Endothelial cell of umbilical vein (primary cell): ENCODE data around the gene BASP1. TPM values are rescaled to one million over a fixed set of nuclear protein-coding genes. Genes with fewer than 3 reads are reported as not detected.

ENCODE experiments used
- BruUV-seq: library from RNA; stranded (reverse); fragments of 400-500 nt; replicated peaks from 2 replicates; lab custom pipeline; 2021; lab: Mats Ljungman, UMichigan
- CTCF ChIA-PET: fragments of 300-600, 350-600 bp; sonication (Branson Sonifier 250); formaldehyde crosslinking; loops from one replicate; lab custom pipeline; 2021; ENCODE audit warnings: antibody characterized with exemption, inconsistent platforms; lab: Charles Lee
- POLR2A ChIA-PET: fragments of 300-600, 350-600 bp; sonication (Branson Sonifier 250); formaldehyde crosslinking; loops from one replicate; lab custom pipeline; 2021; ENCODE audit warnings: antibody characterized with exemption, inconsistent platforms; lab: Charles Lee
- DNase-seq: peaks from one replicate; pipeline ENCODE4 v3.0.0-alpha.2; 2011; ENCODE audit warnings: low read depth, low spot score
- FAIRE-seq: peaks from 2 replicates; lab custom pipeline; 2011; peaks lifted over from hg19 to GRCh38; lab: Jason Lieb, UNC
- H2AFZ ChIP-seq: 2 replicates; pipeline ENCODE4 v1.6.0; 2012; ENCODE audit warnings: low read depth, low read length, control low read depth, inconsistent platforms
- H3K27ac ChIP-seq: 2 replicates; pipeline ENCODE4 v1.5.1; 2011; ENCODE audit warnings: low read depth, mild to moderate bottlenecking, control low read depth, low read length, moderate library complexity; ENCODE audit not compliant: insufficient read depth
- H3K27me3 ChIP-seq, 2 experiments: 2 replicates each; pipeline versions ENCODE4 v1.6.0 to v1.6.1; 2011; ENCODE audit warnings: low read length in 2 of 2, mixed read lengths in 1 of 2; ENCODE audit not compliant: control insufficient read depth in 2 of 2, insufficient read depth in 2 of 2
- H3K36me3 ChIP-seq, 2 experiments: 2 replicates in 1 of 2; 3 replicates in 1 of 2; pipeline ENCODE4 v1.5.1; 2011; ENCODE audit warnings: low read length in 2 of 2, mild to moderate bottlenecking in 1 of 2, moderate library complexity in 1 of 2; ENCODE audit not compliant: control insufficient read depth in 2 of 2, insufficient read depth in 2 of 2; ENCODE audit errors: extremely low read depth in 1 of 2
- H3K4me1 ChIP-seq: 3 replicates; pipeline ENCODE4 v1.5.1; 2011; ENCODE audit warnings: mild to moderate bottlenecking, low read length; ENCODE audit not compliant: control insufficient read depth, insufficient read depth; ENCODE audit errors: extremely low read depth
- H3K4me2 ChIP-seq: 2 replicates; pipeline ENCODE4 v1.6.1; 2011; ENCODE audit warnings: low read length, control low read depth, mixed read lengths; ENCODE audit not compliant: insufficient read depth
- H3K4me3 ChIP-seq, 3 experiments: fragments of 200-600 bp in 1 of 3; sonication (generic), shearing (Covaris generic) in 1 of 3; replicated peaks in 1 of 3; 2 replicates each; pipeline ENCODE4 v1.5.1; 2011 to 2016; ENCODE audit warnings: control low read depth in 3 of 3, low read length in 3 of 3, mild to moderate bottlenecking in 2 of 3, inconsistent platforms in 1 of 3, low read depth in 1 of 3, moderate library complexity in 1 of 3; ENCODE audit not compliant: insufficient read depth in 1 of 3
- H3K79me2 ChIP-seq: 2 replicates; pipeline ENCODE4 v1.6.0; 2012; ENCODE audit warnings: low read length, inconsistent platforms; ENCODE audit not compliant: control insufficient read depth, insufficient read depth
- H3K9ac ChIP-seq: replicated peaks from 2 replicates; pipeline ENCODE3; 2011; ENCODE audit warnings: low read length, control low read depth; ENCODE audit not compliant: insufficient read depth; ENCODE audit errors: extremely low read depth
- H3K9me1 ChIP-seq: replicated peaks from 3 replicates; pipeline ENCODE4 v1.6.0; 2011; ENCODE audit warnings: mild to moderate bottlenecking, low read length; ENCODE audit not compliant: control insufficient read depth, insufficient read depth; ENCODE audit errors: extremely low read depth
- H3K9me3 ChIP-seq: replicated peaks from 2 replicates; pipeline ENCODE4 v1.5.1; 2012; ENCODE audit warnings: low read length, inconsistent platforms; ENCODE audit not compliant: control insufficient read depth, insufficient read depth
- H4K20me1 ChIP-seq: replicated peaks from 2 replicates; pipeline ENCODE3; 2011; ENCODE audit warnings: mild to moderate bottlenecking, low read length; ENCODE audit not compliant: control insufficient read depth, insufficient read depth; ENCODE audit errors: extremely low read depth
- CTCF ChIP-seq, 2 donors: IDR thresholded peaks; 1 replicate in 1 of 2; 2 replicates in 1 of 2; pipeline ENCODE4 v1.5.1; 2011; ENCODE audit warnings: low read length in 2 of 2, mild to moderate bottlenecking in 2 of 2, moderate library complexity in 2 of 2, control low read depth in 1 of 2, inconsistent platforms in 1 of 2, low read depth in 1 of 2; ENCODE audit not compliant: insufficient read depth in 1 of 2; ENCODE audit errors: extremely low read depth in 1 of 2
- EZH2 ChIP-seq: IDR thresholded peaks from 2 replicates; pipeline ENCODE4 v1.6.1; 2012; ENCODE audit warnings: borderline replicate concordance, low read depth, mild to moderate bottlenecking, moderate library complexity, low read length, inconsistent platforms; ENCODE audit not compliant: severe bottlenecking
- FOS ChIP-seq: IDR thresholded peaks from 2 replicates; pipeline ENCODE4 v1.6.1; 2011; ENCODE audit warnings: mild to moderate bottlenecking, low read length, moderate library complexity, borderline replicate concordance; ENCODE audit not compliant: insufficient read depth
- GATA2 ChIP-seq: IDR thresholded peaks from 2 replicates; pipeline ENCODE4 v1.7.0; 2011; ENCODE audit warnings: low read depth, mild to moderate bottlenecking, moderate library complexity, mixed read lengths, low read length; ENCODE audit not compliant: insufficient read length, insufficient read depth
- JUN ChIP-seq: IDR thresholded peaks from 2 replicates; pipeline ENCODE4 v1.6.1; 2011; ENCODE audit warnings: borderline replicate concordance, low read depth; ENCODE audit not compliant: insufficient read length, insufficient read depth
- MYC ChIP-seq: IDR thresholded peaks from one replicate; pipeline ENCODE4 v1.6.1; 2011; ENCODE audit warnings: mild to moderate bottlenecking, low read depth, low read length
- POLR2A ChIP-seq: IDR thresholded peaks from 2 replicates; pipeline ENCODE4 v1.6.1; 2012; ENCODE audit warnings: low read depth, mild to moderate bottlenecking, control low read depth, low read length
- POLR2AphosphoS5 ChIP-seq: IDR thresholded peaks from 2 replicates; pipeline ENCODE4 v1.6.1; 2012; ENCODE audit warnings: low read depth, mild to moderate bottlenecking, control low read depth, low read length, moderate library complexity; ENCODE audit not compliant: insufficient read depth
- dilution Hi-C: fragments of 300-500 bp; cut with MboI; formaldehyde crosslinking; loops from one replicate; pipeline ENCODE4 v1.15.0; 2019; ENCODE audit warnings: low sequenced_read_pairs; ENCODE audit not compliant: extremely low pct_ligation_motif_present
- intact Hi-C: fragments of 100-400 bp; cut with micrococcal nuclease; formaldehyde crosslinking; loops from one replicate; pipeline ENCODE4 v1.10.0; 2022
- polyA plus RNA-seq, 4 experiments: library from polyadenylated mRNA; depleted of rRNA in 3 of 4; stranded (reverse) in 3 of 4; unstranded in 1 of 4; fragments of >200 nt; gene quantifications; 2 replicates each; pipeline versions ENCODE4 v1.2.1 to v1.2.3, GENCODE V29; 2011 to 2012; ENCODE audit warnings: missing spikeins in 1 of 4
- total RNA-seq: library from RNA; stranded (reverse); gene quantifications from 2 replicates; pipeline ENCODE4 v1.2.3, GENCODE V29; 2021
- TF ChIP-seq, protein P1 (sequence below): IDR thresholded peaks from 2 replicates; pipeline ENCODE4 v1.6.1; 2011; ENCODE audit not compliant: insufficient read depth, insufficient read length

The BASP1 gene
- total and polyA plus RNA-seq, 2 donors (not counting 3 experiments of a cell fraction or from before 2014, with no cell fraction given), result 69.4 to 79.3 TPM

DNA sequence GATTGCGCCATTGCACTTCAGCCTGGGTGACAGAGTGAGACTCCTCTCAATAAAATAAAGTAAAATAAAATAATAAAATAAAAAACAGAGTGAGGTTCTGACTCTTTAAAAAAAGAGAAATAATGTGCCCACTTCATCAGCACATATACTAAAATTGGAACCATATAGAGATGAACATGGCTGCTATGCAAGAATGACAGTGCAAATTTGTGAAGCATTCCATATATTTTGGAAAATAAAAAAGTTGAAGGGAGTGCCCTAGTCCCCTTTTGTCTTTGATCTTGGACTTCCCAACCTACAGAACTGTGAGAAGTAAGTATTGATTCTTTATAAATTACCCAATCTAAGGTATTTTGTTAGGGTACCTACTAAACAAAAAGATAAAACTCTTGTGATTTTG lies 23.1 kb downstream of the BASP1 start:
- peaks cover 79% of the 10 kb centered on the region for H3K79me2 ChIP-seq
- H3K27ac ChIP-seq, result no peak overlapping the region
- H4K20me1 ChIP-seq, result no peaks in the 10 kb centered on the region
- H3K27me3 ChIP-seq, result no peaks in the 10 kb centered on the region
- no peak for TF ChIP-seq GATA2
- no peak for TF ChIP-seq FOS
- TF ChIP-seq POLR2A, result no peak
- TF ChIP-seq EZH2, result no peak
- TF ChIP-seq POLR2AphosphoS5, result no peak
- TF ChIP-seq JUN, result no peak
- TF ChIP-seq MYC, result no peak
- no peak for TF ChIP-seq CTCF (IDR thresholded peaks at IDR 0.05; ENCODE audit: extremely low read depth in 1 of 2, insufficient read depth in 1 of 2, low read depth in 1 of 2, low read length in 2 of 2)
- TF ChIP-seq, protein P1, sequence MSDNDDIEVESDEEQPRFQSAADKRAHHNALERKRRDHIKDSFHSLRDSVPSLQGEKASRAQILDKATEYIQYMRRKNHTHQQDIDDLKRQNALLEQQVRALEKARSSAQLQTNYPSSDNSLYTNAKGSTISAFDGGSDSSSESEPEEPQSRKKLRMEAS, result no peak
- ChIA-PET POLR2A (no interaction called here), CTCF (interaction anchor here (1.5 kb wide), 1 partner anchor 17 kb away, joined by 3 read pairs; no protein-coding TSS in a partner anchor)
- dilution Hi-C loops, result no loop called here
- BruUV-seq, result no TSS peak
- DNase-seq (no peak), FAIRE-seq (no peak)
- H3K4me3 ChIP-seq, result no peak overlapping the region
- H2AFZ ChIP-seq, result no peak overlapping the region
- H3K9ac ChIP-seq, result no peak overlapping the region
- intact Hi-C loops, result no loop called here
- H3K9me1 ChIP-seq, result no peaks in the 10 kb centered on the region
- peaks cover 34% of the 10 kb centered on the region for H3K4me1 ChIP-seq
- no peaks in the 10 kb centered on the region for H3K9me3 ChIP-seq
- no peak overlapping the region for H3K4me2 ChIP-seq
- H3K36me3 ChIP-seq, result peaks cover 0 to 2% of the 10 kb centered on the region in 2 experiments
